Neural cell (in vitro differentiated cells): ENCODE data around the gene LPGAT1. TPM values are rescaled to one million over a fixed set of nuclear protein-coding genes. Genes with fewer than 3 reads are reported as not detected.

ENCODE experiments used
- H2AFZ ChIP-seq: fragments of 200-600, 300-800 bp; sonication (generic), shearing (Covaris generic); 2 replicates; pipeline ENCODE4 v1.6.0; 2014; ENCODE audit warnings: low read depth, mild to moderate bottlenecking, antibody characterized with exemption, low read length, moderate library complexity
- H3F3A ChIP-seq: fragments of 200-600 bp; shearing (Covaris generic); 2 replicates; pipeline ENCODE4 v1.6.1; 2016; ENCODE audit warnings: mild to moderate bottlenecking, moderate library complexity, mixed read lengths, antibody characterized with exemption, low read length; ENCODE audit not compliant: insufficient read depth, poor library complexity, severe bottlenecking
- H3K27ac ChIP-seq: fragments of 200-600, 300-800 bp; sonication (generic), shearing (Covaris generic); 2 replicates; pipeline ENCODE4 v1.5.1; 2014; ENCODE audit warnings: mild to moderate bottlenecking, low read length, moderate library complexity
- H3K27me3 ChIP-seq: fragments of 300-800, 200-600 bp; sonication (generic), shearing (Covaris generic); 2 replicates; pipeline ENCODE4 v1.6.0; 2014; ENCODE audit warnings: mild to moderate bottlenecking, low read depth, low read length, moderate library complexity; ENCODE audit not compliant: insufficient read depth
- H3K36me3 ChIP-seq: fragments of 300-800, 200-600 bp; sonication (generic), shearing (Covaris generic); 2 replicates; pipeline ENCODE4 v1.5.1; 2014; ENCODE audit warnings: mild to moderate bottlenecking, antibody characterized with exemption, low read length, moderate library complexity; ENCODE audit not compliant: insufficient read depth
- H3K4me2 ChIP-seq: fragments of 300-800, 200-600 bp; sonication (generic), shearing (Covaris generic); 2 replicates; pipeline ENCODE4 v1.6.0; 2014; ENCODE audit warnings: mild to moderate bottlenecking, low read length
- H3K4me3 ChIP-seq: fragments of 300-800, 200-600 bp; sonication (generic), shearing (Covaris generic); 2 replicates; pipeline ENCODE4 v1.5.1; 2014; ENCODE audit warnings: mild to moderate bottlenecking, low read length, moderate library complexity
- H3K79me2 ChIP-seq: fragments of 200-600 bp; shearing (Covaris generic); replicated peaks from 2 replicates; pipeline ENCODE4 v1.6.0; 2014; ENCODE audit warnings: mild to moderate bottlenecking, low read length, moderate library complexity; ENCODE audit not compliant: insufficient read depth
- H3K9ac ChIP-seq: fragments of 300-800, 200-600 bp; sonication (generic), shearing (Covaris generic); 2 replicates; pipeline ENCODE4 v1.6.1; 2016; ENCODE audit warnings: mild to moderate bottlenecking, low read length, mixed read lengths
- H3K9me2 ChIP-seq: fragments of 200-600 bp; shearing (Covaris generic); 2 replicates; pipeline ENCODE4 v1.6.1; 2016; ENCODE audit warnings: mild to moderate bottlenecking, low read length, mixed read lengths; ENCODE audit not compliant: insufficient read depth
- H3K9me3 ChIP-seq: fragments of 200-600, 300-800 bp; sonication (generic), shearing (Covaris generic); 2 replicates; pipeline ENCODE4 v1.6.1; 2016; ENCODE audit warnings: mild to moderate bottlenecking, mixed run types, low read length, moderate library complexity, mixed read lengths
- H4K20me1 ChIP-seq: fragments of 200-600 bp; shearing (Covaris generic); 2 replicates; pipeline ENCODE4 v1.6.1; 2016; ENCODE audit warnings: mild to moderate bottlenecking, mixed run types; ENCODE audit not compliant: insufficient read depth
- EP300 ChIP-seq: fragments of 450-650 bp; conservative IDR thresholded peaks from 2 replicates; pipeline ENCODE4 v1.6.1; 2014; ENCODE audit warnings: antibody characterized with exemption, mild to moderate bottlenecking, moderate library complexity; ENCODE audit not compliant: poor library complexity, severe bottlenecking
- EZH2 ChIP-seq: fragments of 200-600, 300-800 bp; shearing (Covaris generic), sonication (generic); IDR thresholded peaks from 2 replicates; pipeline ENCODE4 v1.6.1; 2014; ENCODE audit warnings: antibody characterized with exemption, low read length, borderline replicate concordance, mild to moderate bottlenecking; ENCODE audit not compliant: insufficient read depth, poor library complexity, severe bottlenecking
- MXI1 ChIP-seq: fragments of 450-650 bp; conservative IDR thresholded peaks from 2 replicates; pipeline ENCODE4 v1.6.1; 2014; ENCODE audit warnings: antibody characterized with exemption, mild to moderate bottlenecking; ENCODE audit not compliant: poor library complexity, severe bottlenecking
- POLR2AphosphoS5 ChIP-seq: IDR thresholded peaks from 2 replicates; pipeline ENCODE4 v1.6.1; 2012
- RAD21 ChIP-seq: fragments of 450-650 bp; conservative IDR thresholded peaks from 2 replicates; pipeline ENCODE4 v1.6.1; 2014; ENCODE audit warnings: antibody characterized with exemption, mild to moderate bottlenecking, moderate library complexity
- REST ChIP-seq: IDR thresholded peaks from 2 replicates; pipeline ENCODE4 v1.6.1; 2012; ENCODE audit warnings: borderline replicate concordance
- SMC3 ChIP-seq: fragments of 450-650 bp; conservative IDR thresholded peaks from 2 replicates; pipeline ENCODE4 v1.6.1; 2014; ENCODE audit warnings: antibody characterized with exemption, mild to moderate bottlenecking, moderate library complexity; ENCODE audit not compliant: poor library complexity
- TAF1 ChIP-seq: IDR thresholded peaks from 2 replicates; pipeline ENCODE4 v1.6.1; 2012; ENCODE audit warnings: low read depth
- polyA plus RNA-seq: library from polyadenylated mRNA; depleted of rRNA; stranded (reverse); fragments of >200 nt; gene quantifications from 2 replicates; pipeline ENCODE4 v1.2.3, GENCODE V29; 2014
- TF ChIP-seq, protein P1 (sequence below): fragments of 450-650 bp; IDR thresholded peaks from 2 replicates; pipeline ENCODE4 v1.5.1; 2014; ENCODE audit warnings: antibody characterized with exemption, mild to moderate bottlenecking, moderate library complexity; ENCODE audit not compliant: poor library complexity, severe bottlenecking

The LPGAT1 gene
- polyA plus RNA-seq, 1 donor from 2014 or later = 53.1 TPM

- no peaks in the 10 kb centered on the region for H3K9me2 ChIP-seq
- H3K27ac ChIP-seq = no peak overlapping the region
- no peak overlapping the region for H3K4me3 ChIP-seq
- peaks cover 12% of the 10 kb centered on the region for H3K36me3 ChIP-seq
- H3K79me2 ChIP-seq = no peaks in the 10 kb centered on the region
- no peak overlapping the region for H3K4me2 ChIP-seq
- TF ChIP-seq EP300 (no peak), MXI1 (no peak), EZH2 (no peak), REST (no peak), RAD21 (no peak), TAF1 (no peak), POLR2AphosphoS5 (no peak), SMC3 (no peak)
- TF ChIP-seq, protein P1, sequence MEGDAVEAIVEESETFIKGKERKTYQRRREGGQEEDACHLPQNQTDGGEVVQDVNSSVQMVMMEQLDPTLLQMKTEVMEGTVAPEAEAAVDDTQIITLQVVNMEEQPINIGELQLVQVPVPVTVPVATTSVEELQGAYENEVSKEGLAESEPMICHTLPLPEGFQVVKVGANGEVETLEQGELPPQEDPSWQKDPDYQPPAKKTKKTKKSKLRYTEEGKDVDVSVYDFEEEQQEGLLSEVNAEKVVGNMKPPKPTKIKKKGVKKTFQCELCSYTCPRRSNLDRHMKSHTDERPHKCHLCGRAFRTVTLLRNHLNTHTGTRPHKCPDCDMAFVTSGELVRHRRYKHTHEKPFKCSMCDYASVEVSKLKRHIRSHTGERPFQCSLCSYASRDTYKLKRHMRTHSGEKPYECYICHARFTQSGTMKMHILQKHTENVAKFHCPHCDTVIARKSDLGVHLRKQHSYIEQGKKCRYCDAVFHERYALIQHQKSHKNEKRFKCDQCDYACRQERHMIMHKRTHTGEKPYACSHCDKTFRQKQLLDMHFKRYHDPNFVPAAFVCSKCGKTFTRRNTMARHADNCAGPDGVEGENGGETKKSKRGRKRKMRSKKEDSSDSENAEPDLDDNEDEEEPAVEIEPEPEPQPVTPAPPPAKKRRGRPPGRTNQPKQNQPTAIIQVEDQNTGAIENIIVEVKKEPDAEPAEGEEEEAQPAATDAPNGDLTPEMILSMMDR = no peak
- no peak overlapping the region for H2AFZ ChIP-seq
- H3K9ac ChIP-seq = no peak overlapping the region
- no peaks in the 10 kb centered on the region for H4K20me1 ChIP-seq
- no peaks in the 10 kb centered on the region for H3K9me3 ChIP-seq
- H3F3A ChIP-seq = no peaks in the 10 kb centered on the region
- no peaks in the 10 kb centered on the region for H3K27me3 ChIP-seq
Observed at GRCh38 chr1:211752951-211753486, 77.5 kb downstream of the LPGAT1 start.

GRCh38 chr1:211752317-211752716 lies 78.2 kb downstream of the LPGAT1 start:
- H3K27ac ChIP-seq = no peak overlapping the region
- H3K36me3 ChIP-seq = peaks cover 12% of the 10 kb centered on the region
- no peak overlapping the region for H3K9ac ChIP-seq
- TF ChIP-seq TAF1 (no peak), EP300 (no peak), POLR2AphosphoS5 (no peak), RAD21 (no peak), SMC3 (no peak), REST (no peak), MXI1 (no peak), EZH2 (no peak)
- TF ChIP-seq, protein P1 = no peak
- no peak overlapping the region for H3K4me3 ChIP-seq
- no peaks in the 10 kb centered on the region for H3K9me2 ChIP-seq
- no peaks in the 10 kb centered on the region for H3K9me3 ChIP-seq
- H3K4me2 ChIP-seq = no peak overlapping the region
- no peaks in the 10 kb centered on the region for H3F3A ChIP-seq
- H3K27me3 ChIP-seq = no peaks in the 10 kb centered on the region
- no peaks in the 10 kb centered on the region for H3K79me2 ChIP-seq
- H4K20me1 ChIP-seq = no peaks in the 10 kb centered on the region
- H2AFZ ChIP-seq = no peak overlapping the region
